GM12878 (cell line): ENCODE data around the gene WDR76. TPM values are rescaled to one million over a fixed set of nuclear protein-coding genes. Genes with fewer than 3 reads are reported as not detected.

Experiments
- ATAC-seq: fragments of 200-7000 bp; cut with Tn5 transposase; 3 replicates; pipeline ENCODE4 v1.9.1; 2020; ENCODE audit warnings: mild to moderate bottlenecking, moderate library complexity
- BruUV-seq: library from RNA; stranded (reverse); fragments of 400-500 nt; replicated peaks from 2 replicates; lab custom pipeline; 2021; lab: Mats Ljungman, UMichigan
- CTCF ChIA-PET: fragments of 300-600 bp; sonication (Branson Sonifier 250); formaldehyde crosslinking; extraction: SDS; loops from one replicate; lab custom pipeline; 2021; ENCODE audit warnings: inconsistent platforms; lab: Yijun Ruan, JAX
- POLR2A ChIA-PET: fragments of 350-600 bp; formaldehyde crosslinking; extraction: SDS; loops from one replicate; lab custom pipeline; 2021; ENCODE audit warnings: inconsistent platforms; lab: Charles Lee
- RAD21 ChIA-PET: fragments of 300-600 bp; sonication (Branson Sonifier 250); formaldehyde crosslinking; loops from one replicate; lab custom pipeline; 2023; ENCODE audit warnings: antibody characterized with exemption; ENCODE audit not compliant: unreplicated experiment; lab: Charles Lee
- SMC1A ChIA-PET: fragments of 300-600 bp; sonication (Branson Sonifier 250); formaldehyde crosslinking; loops from one replicate; lab custom pipeline; 2023; ENCODE audit not compliant: unreplicated experiment, uncharacterized antibody; lab: Charles Lee
- DNase-seq: peaks from one replicate; pipeline ENCODE4 v3.0.0-alpha.2; 2011; ENCODE audit warnings: low read depth, low spot score
- FAIRE-seq: peaks from 3 replicates; lab custom pipeline; 2011; peaks lifted over from hg19 to GRCh38; lab: Jason Lieb, UNC
- H2AFZ ChIP-seq: 2 replicates; pipeline ENCODE4 v1.6.0; 2011; ENCODE audit warnings: low read depth, low read length, control low read depth; ENCODE audit not compliant: control insufficient read depth
- H3K27ac ChIP-seq: 2 replicates; pipeline ENCODE4 v1.5.1; 2011; ENCODE audit warnings: control low read depth; ENCODE audit not compliant: control insufficient read depth, insufficient read depth
- H3K27me3 ChIP-seq, 2 experiments: replicated peaks in 1 of 2; 2 replicates each; pipeline versions ENCODE4 v1.6.0 to v1.6.1; 2011; ENCODE audit warnings: low read length in 1 of 2; ENCODE audit not compliant: control insufficient read depth in 2 of 2, insufficient read depth in 2 of 2
- H3K36me3 ChIP-seq, 2 experiments: 2 replicates each; pipeline ENCODE4 v1.5.1; 2011; ENCODE audit warnings: low read length in 1 of 2; ENCODE audit not compliant: control insufficient read depth in 2 of 2, insufficient read depth in 2 of 2
- H3K4me1 ChIP-seq: 2 replicates; pipeline ENCODE4 v1.6.1; 2011; ENCODE audit warnings: mild to moderate bottlenecking, low read length, moderate library complexity, mixed read lengths; ENCODE audit not compliant: control insufficient read depth, insufficient read depth
- H3K4me2 ChIP-seq: 2 replicates; pipeline ENCODE4 v1.6.0; 2011; ENCODE audit warnings: control low read depth; ENCODE audit not compliant: control insufficient read depth, insufficient read depth
- H3K4me3 ChIP-seq: fragments of 200-600 bp; sonication (generic); 2 replicates; pipeline ENCODE4 v1.5.1; 2016
- H3K79me2 ChIP-seq: 2 replicates; pipeline ENCODE4 v1.6.0; 2011; ENCODE audit warnings: low read length; ENCODE audit not compliant: control insufficient read depth, insufficient read depth
- H3K9ac ChIP-seq: 2 replicates; pipeline ENCODE4 v1.8.0; 2011; ENCODE audit warnings: low read length, control low read depth, mixed read lengths; ENCODE audit not compliant: control insufficient read depth, insufficient read depth
- H3K9me3 ChIP-seq: replicated peaks from 3 replicates; pipeline ENCODE4 v1.5.1; 2011; ENCODE audit warnings: mild to moderate bottlenecking, low read length; ENCODE audit not compliant: control insufficient read depth, insufficient read depth
- H4K20me1 ChIP-seq: 2 replicates; pipeline ENCODE4 v1.6.0; 2011; ENCODE audit not compliant: control insufficient read depth, insufficient read depth
- CBX3 ChIP-seq: fragments of 200-600 bp; sonication (generic); IDR thresholded peaks from 2 replicates; pipeline ENCODE4 v1.6.1; 2016; ENCODE audit warnings: low read depth, borderline replicate concordance
- CHD2 ChIP-seq: IDR thresholded peaks from 2 replicates; pipeline ENCODE4 v1.6.1; 2011; ENCODE audit warnings: low read depth, low read length, improper control_type of control experiment, borderline replicate concordance
- CUX1 ChIP-seq: IDR thresholded peaks from 2 replicates; pipeline ENCODE4 v1.6.1; 2012; ENCODE audit warnings: improper control_type of control experiment, low read depth, low read length; ENCODE audit not compliant: insufficient replicate concordance
- EGR1 ChIP-seq, 2 experiments: IDR thresholded peaks; 1 replicate in 1 of 2; 2 replicates in 1 of 2; pipeline ENCODE4 v1.6.1; 2011 to 2012; ENCODE audit warnings: low read depth in 2 of 2, low read length in 2 of 2, borderline replicate concordance in 1 of 2, mild to moderate bottlenecking in 1 of 2, moderate library complexity in 1 of 2
- IRF5 ChIP-seq: fragments of 450-650 bp; IDR thresholded peaks from 2 replicates; pipeline ENCODE4 v1.6.1; 2017; ENCODE audit warnings: borderline replicate concordance
- LARP7 ChIP-seq: fragments of 450-650 bp; IDR thresholded peaks from 2 replicates; pipeline ENCODE4 v1.6.1; 2017; ENCODE audit warnings: mild to moderate bottlenecking
- MTA2 ChIP-seq: fragments of 450-650 bp; IDR thresholded peaks from 2 replicates; pipeline ENCODE4 v1.6.1; 2016; ENCODE audit warnings: low read depth, mild to moderate bottlenecking, moderate library complexity
- NBN ChIP-seq: fragments of 450-650 bp; IDR thresholded peaks from 2 replicates; pipeline ENCODE4 v1.6.1; 2016
- NKRF ChIP-seq: fragments of 450-650 bp; conservative IDR thresholded peaks from 2 replicates; pipeline ENCODE4 v1.6.1; 2017; ENCODE audit warnings: mild to moderate bottlenecking, moderate library complexity
- NRF1 ChIP-seq: conservative IDR thresholded peaks from 2 replicates; pipeline ENCODE4 v1.6.1; 2011; ENCODE audit warnings: mild to moderate bottlenecking, low read depth, low read length, improper control_type of control experiment
- RAD21 ChIP-seq: IDR thresholded peaks from 2 replicates; pipeline ENCODE4 v1.6.1; 2011; ENCODE audit warnings: mild to moderate bottlenecking, low read depth, low read length, moderate library complexity; ENCODE audit not compliant: insufficient read depth
- RELA ChIP-seq: fragments of 450-650 bp; IDR thresholded peaks from 2 replicates; pipeline ENCODE4 v1.8.0; 2014; ENCODE audit warnings: borderline replicate concordance; ENCODE audit not compliant: partially characterized antibody
- ZNF274 ChIP-seq: IDR thresholded peaks from one replicate; pipeline ENCODE4 v1.8.0; 2011; ENCODE audit not compliant: insufficient read length, insufficient read depth
- WGBS: methylation state at CpG from one replicate; pipeline ENCODE4 v1.1.6; 2016; ENCODE audit warnings: low lambda C conversion rate; ENCODE audit not compliant: insufficient replicate concordance, insufficient coverage; ENCODE audit errors: missing lambda C conversion rate; 5-methylcytosine and 5-hydroxymethylcytosine counted together
- in situ Hi-C: fragments of 300-500 bp; cut with MboI; formaldehyde crosslinking; loops from 9 replicates; pipeline ENCODE4 v1.14.3; 2018; ENCODE audit warnings: mixed read lengths
- intact Hi-C: fragments of 100-400 bp; cut with micrococcal nuclease; formaldehyde crosslinking; loops from one replicate; pipeline ENCODE4 v1.14.2; 2022; ENCODE audit not compliant: unreplicated experiment
- polyA plus RNA-seq, 11 experiments: library from polyadenylated mRNA; depleted of rRNA in 4 of 11; unstranded in 6 of 11; stranded (reverse) in 5 of 11; fragments of >200 nt; fragmentation: Nextera tagmentation in 4 of 11; fragmentation: Illumina TruSeq in 1 of 11; extraction: Ambion mirVana in 4 of 11; extraction: Trizol in 1 of 11; gene quantifications; 1 replicate in 1 of 11; 2 replicates in 10 of 11; pipeline versions ENCODE4 v1.2.1 to v1.2.3, GENCODE V29; 2011 to 2016; ENCODE audit warnings: inconsistent platforms in 2 of 11, missing spikeins in 2 of 11, low read depth in 1 of 11
- total RNA-seq, 4 experiments: library from RNA; depleted of rRNA in 3 of 4; stranded (reverse); fragments of >200 nt in 3 of 4; fragmentation: Illumina TruSeq in 1 of 4; extraction: Trizol in 1 of 4; gene quantifications; 2 replicates each; pipeline versions ENCODE4 v1.2.1 to v1.2.3, GENCODE V29; 2013 to 2021
- TF ChIP-seq, protein P1 (sequence below): fragments of 450-650 bp; IDR thresholded peaks from 2 replicates; pipeline ENCODE4 v1.6.1; 2014; ENCODE audit warnings: mild to moderate bottlenecking

WDR76 gene
- total and polyA plus RNA-seq, 10 of the 15 experiments (the other 5 are each of a cell fraction or from before 2014, with no cell fraction given): 8.0 to 59.7 (median 34.5) TPM

GRCh38 chr15:43898891-43899290 is 72.1 kb downstream of the WDR76 start (continued):
- TF ChIP-seq NKRF: no peak
- no peak for TF ChIP-seq IRF5
- TF ChIP-seq, protein P1, sequence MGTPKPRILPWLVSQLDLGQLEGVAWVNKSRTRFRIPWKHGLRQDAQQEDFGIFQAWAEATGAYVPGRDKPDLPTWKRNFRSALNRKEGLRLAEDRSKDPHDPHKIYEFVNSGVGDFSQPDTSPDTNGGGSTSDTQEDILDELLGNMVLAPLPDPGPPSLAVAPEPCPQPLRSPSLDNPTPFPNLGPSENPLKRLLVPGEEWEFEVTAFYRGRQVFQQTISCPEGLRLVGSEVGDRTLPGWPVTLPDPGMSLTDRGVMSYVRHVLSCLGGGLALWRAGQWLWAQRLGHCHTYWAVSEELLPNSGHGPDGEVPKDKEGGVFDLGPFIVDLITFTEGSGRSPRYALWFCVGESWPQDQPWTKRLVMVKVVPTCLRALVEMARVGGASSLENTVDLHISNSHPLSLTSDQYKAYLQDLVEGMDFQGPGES: no peak
- TF ChIP-seq NBN: no peak
- TF ChIP-seq RELA: no peak

GRCh38 chr15:43899928-43900327 is 73.1 kb downstream of the WDR76 start:
- no peak overlapping the region for H3K4me3 ChIP-seq
- H3K79me2 ChIP-seq: no peaks in the 10 kb centered on the region
- H2AFZ ChIP-seq: no peak overlapping the region
- H3K4me2 ChIP-seq: no peak overlapping the region
- CTCF ChIA-PET: no interaction called here
- no TSS peak for BruUV-seq
- H3K27ac ChIP-seq: no peak overlapping the region
- no peaks in the 10 kb centered on the region for H3K4me1 ChIP-seq
- H3K9ac ChIP-seq: no peak overlapping the region
- SMC1A ChIA-PET: interaction anchor here (1.1 kb wide), 1 partner anchor 166 kb away, joined by 3 read pairs; no protein-coding TSS in a partner anchor
- in situ Hi-C loops: loop anchor here (5.0 kb wide), 2 partner anchors 167 to 317 kb away; no protein-coding TSS in a partner anchor
- H3K27me3 ChIP-seq: no peaks in the 10 kb centered on the region
- no peak for FAIRE-seq
- 80% methylated on average over 5 of the region's 5 CpGs for WGBS
- no peak for DNase-seq
- no peaks in the 10 kb centered on the region for H3K9me3 ChIP-seq
- RAD21 ChIA-PET: interaction anchor here (1.2 kb wide), 1 partner anchor 166 kb away, joined by 4 read pairs; no protein-coding TSS in a partner anchor
- no peak for ATAC-seq
- no peaks in the 10 kb centered on the region for H4K20me1 ChIP-seq
- POLR2A ChIA-PET: no interaction called here
- no peaks in the 10 kb centered on the region for H3K36me3 ChIP-seq
- intact Hi-C loops: loop anchor here (5.0 kb wide), 1 partner anchor 317 kb away; no protein-coding TSS in a partner anchor
- TF ChIP-seq EGR1 (IDR thresholded peaks at IDR 0.05; ENCODE audit: borderline replicate concordance in 1 of 2, low read depth in 2 of 2, low read length in 2 of 2): no peak
- TF ChIP-seq LARP7: no peak
- TF ChIP-seq ZNF274: no peak
- TF ChIP-seq RAD21: no peak
- no peak for TF ChIP-seq MTA2
- no peak for TF ChIP-seq CBX3
- no peak for TF ChIP-seq CUX1
- no peak for TF ChIP-seq CHD2
- TF ChIP-seq NRF1: no peak
